ENCODE data around the gene WDFY3. TPM values are rescaled to one million over a fixed set of nuclear protein-coding genes. Genes with fewer than 3 reads are reported as not detected.

WDFY3 gene
- total and polyA plus RNA-seq, 2 experiments from 2014 or later: 8.0 to 89.0 TPM

DNA sequence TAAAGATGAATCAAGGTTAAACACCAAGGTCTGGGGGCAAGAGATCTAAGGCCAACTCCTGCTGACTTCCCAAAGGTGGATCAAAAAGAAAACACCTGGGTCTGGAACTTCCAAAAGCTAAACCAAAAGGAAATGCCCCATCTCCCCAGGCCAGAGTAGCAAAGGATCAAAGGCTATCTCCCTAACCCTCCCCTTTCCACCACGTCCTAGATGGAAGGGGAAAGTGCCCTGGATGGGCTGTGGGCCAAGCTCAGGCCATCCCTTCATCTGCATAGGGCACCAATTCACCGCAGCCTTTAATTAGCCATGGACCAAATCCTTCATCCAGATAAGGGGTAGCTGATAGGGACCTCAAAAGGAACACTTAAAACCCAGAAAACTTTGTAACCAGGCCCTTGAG lies 100.2 kb downstream of the WDFY3 start:
- peaks cover 54% of the 10 kb centered on the region for H3K4me1 Mint-ChIP-seq
- H3K36me3 Mint-ChIP-seq (ENCODE audit: low read depth): no peaks in the 10 kb centered on the region
- TF ChIP-seq, protein P1, sequence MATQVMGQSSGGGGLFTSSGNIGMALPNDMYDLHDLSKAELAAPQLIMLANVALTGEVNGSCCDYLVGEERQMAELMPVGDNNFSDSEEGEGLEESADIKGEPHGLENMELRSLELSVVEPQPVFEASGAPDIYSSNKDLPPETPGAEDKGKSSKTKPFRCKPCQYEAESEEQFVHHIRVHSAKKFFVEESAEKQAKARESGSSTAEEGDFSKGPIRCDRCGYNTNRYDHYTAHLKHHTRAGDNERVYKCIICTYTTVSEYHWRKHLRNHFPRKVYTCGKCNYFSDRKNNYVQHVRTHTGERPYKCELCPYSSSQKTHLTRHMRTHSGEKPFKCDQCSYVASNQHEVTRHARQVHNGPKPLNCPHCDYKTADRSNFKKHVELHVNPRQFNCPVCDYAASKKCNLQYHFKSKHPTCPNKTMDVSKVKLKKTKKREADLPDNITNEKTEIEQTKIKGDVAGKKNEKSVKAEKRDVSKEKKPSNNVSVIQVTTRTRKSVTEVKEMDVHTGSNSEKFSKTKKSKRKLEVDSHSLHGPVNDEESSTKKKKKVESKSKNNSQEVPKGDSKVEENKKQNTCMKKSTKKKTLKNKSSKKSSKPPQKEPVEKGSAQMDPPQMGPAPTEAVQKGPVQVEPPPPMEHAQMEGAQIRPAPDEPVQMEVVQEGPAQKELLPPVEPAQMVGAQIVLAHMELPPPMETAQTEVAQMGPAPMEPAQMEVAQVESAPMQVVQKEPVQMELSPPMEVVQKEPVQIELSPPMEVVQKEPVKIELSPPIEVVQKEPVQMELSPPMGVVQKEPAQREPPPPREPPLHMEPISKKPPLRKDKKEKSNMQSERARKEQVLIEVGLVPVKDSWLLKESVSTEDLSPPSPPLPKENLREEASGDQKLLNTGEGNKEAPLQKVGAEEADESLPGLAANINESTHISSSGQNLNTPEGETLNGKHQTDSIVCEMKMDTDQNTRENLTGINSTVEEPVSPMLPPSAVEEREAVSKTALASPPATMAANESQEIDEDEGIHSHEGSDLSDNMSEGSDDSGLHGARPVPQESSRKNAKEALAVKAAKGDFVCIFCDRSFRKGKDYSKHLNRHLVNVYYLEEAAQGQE (IDR thresholded peaks at IDR 0.05; ENCODE audit: unreplicated experiment): no peak
- no peak for TF ChIP-seq ZNF462 (CRISPR knock-in tag; IDR thresholded peaks at IDR 0.05)
- TF ChIP-seq, protein P2, sequence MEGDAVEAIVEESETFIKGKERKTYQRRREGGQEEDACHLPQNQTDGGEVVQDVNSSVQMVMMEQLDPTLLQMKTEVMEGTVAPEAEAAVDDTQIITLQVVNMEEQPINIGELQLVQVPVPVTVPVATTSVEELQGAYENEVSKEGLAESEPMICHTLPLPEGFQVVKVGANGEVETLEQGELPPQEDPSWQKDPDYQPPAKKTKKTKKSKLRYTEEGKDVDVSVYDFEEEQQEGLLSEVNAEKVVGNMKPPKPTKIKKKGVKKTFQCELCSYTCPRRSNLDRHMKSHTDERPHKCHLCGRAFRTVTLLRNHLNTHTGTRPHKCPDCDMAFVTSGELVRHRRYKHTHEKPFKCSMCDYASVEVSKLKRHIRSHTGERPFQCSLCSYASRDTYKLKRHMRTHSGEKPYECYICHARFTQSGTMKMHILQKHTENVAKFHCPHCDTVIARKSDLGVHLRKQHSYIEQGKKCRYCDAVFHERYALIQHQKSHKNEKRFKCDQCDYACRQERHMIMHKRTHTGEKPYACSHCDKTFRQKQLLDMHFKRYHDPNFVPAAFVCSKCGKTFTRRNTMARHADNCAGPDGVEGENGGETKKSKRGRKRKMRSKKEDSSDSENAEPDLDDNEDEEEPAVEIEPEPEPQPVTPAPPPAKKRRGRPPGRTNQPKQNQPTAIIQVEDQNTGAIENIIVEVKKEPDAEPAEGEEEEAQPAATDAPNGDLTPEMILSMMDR (conservative IDR thresholded peaks at IDR 0.05; ENCODE audit: low read depth in 2 of 2): no peak
- TF ChIP-seq JUNB (IDR thresholded peaks at IDR 0.05; ENCODE audit: unreplicated experiment): no peak
- no peak for TF ChIP-seq POLR2AphosphoS5 (IDR thresholded peaks at IDR 0.05; ENCODE audit: low read depth)
- no peak for TF ChIP-seq STAT1 (IDR thresholded peaks at IDR 0.05; ENCODE audit: unreplicated experiment)
- TF ChIP-seq ZNF114 (CRISPR knock-in tag; IDR thresholded peaks at IDR 0.05): no peak
- no peak for TF ChIP-seq CREB1 (CRISPR knock-in tag; IDR thresholded peaks at IDR 0.05; ENCODE audit: low read depth)
- TF ChIP-seq EZH2phosphoT487 (IDR thresholded peaks at IDR 0.05; ENCODE audit: unreplicated experiment): no peak
- TF ChIP-seq EZH2 (IDR thresholded peaks at IDR 0.05; ENCODE audit: low read depth, unreplicated experiment): no peak
- no peak for TF ChIP-seq ETS1 (IDR thresholded peaks at IDR 0.05)
- TF ChIP-seq ZNF331 (CRISPR knock-in tag; IDR thresholded peaks at IDR 0.05; ENCODE audit: low read depth): no peak
- TF ChIP-seq NANOG (IDR thresholded peaks at IDR 0.05; ENCODE audit: borderline replicate concordance): no peak
- H3K4me3 Mint-ChIP-seq: no peak overlapping the region
- Histone ChIP-seq H3K4me3 (no peak overlapping the region), H3K27ac (ENCODE audit: low read depth) (no peak overlapping the region), H3K9me2 (ENCODE audit: insufficient read depth) (no peaks in the 10 kb centered on the region), H3K4me1 (ENCODE audit: insufficient read depth) (peaks cover 44% of the 10 kb centered on the region), H4K20me1 (replicated peaks; ENCODE audit: insufficient read depth) (no peaks in the 10 kb centered on the region), H3K79me2 (replicated peaks; ENCODE audit: insufficient read depth) (peaks cover 58% of the 10 kb centered on the region), H3F3A (replicated peaks; ENCODE audit: low read depth) (no peaks in the 10 kb centered on the region), H2AFZ (no peak overlapping the region), H3K4me2 (no peak overlapping the region), H3K36me3 (ENCODE audit: insufficient read depth) (no peaks in the 10 kb centered on the region), H3K27me3 (ENCODE audit: insufficient read depth) (no peaks in the 10 kb centered on the region)
- ATAC-seq (peak; percentile 10; the same call in 1 of the 3 replicates), DNase-seq (ENCODE audit: low spot score) (no peak)
- no peaks in the 10 kb centered on the region for H3K27me3 Mint-ChIP-seq (ENCODE audit: insufficient read depth, low read depth, poor library complexity)
- H3K9me3 Mint-ChIP-seq: no peaks in the 10 kb centered on the region; the same call in 2 of the 3 replicates
- H3K27ac Mint-ChIP-seq: no peak overlapping the region; the same call in 1 of the 2 replicates
